NCI-H187 treated with DMSO at 0.1 percent for 48 hours (cell line): ENCODE data around the gene ZNF431.
"Not testable (repeated sequence)": the region's sequence is repeated elsewhere in the genome, so short reads cannot be mapped to it uniquely, and the experiment has no call there.

Experiments used
- DNase-seq: peaks from one replicate; lab custom pipeline; 2025; lab: John Stamatoyannopoulos, UW

ZNF431 gene

DNA sequence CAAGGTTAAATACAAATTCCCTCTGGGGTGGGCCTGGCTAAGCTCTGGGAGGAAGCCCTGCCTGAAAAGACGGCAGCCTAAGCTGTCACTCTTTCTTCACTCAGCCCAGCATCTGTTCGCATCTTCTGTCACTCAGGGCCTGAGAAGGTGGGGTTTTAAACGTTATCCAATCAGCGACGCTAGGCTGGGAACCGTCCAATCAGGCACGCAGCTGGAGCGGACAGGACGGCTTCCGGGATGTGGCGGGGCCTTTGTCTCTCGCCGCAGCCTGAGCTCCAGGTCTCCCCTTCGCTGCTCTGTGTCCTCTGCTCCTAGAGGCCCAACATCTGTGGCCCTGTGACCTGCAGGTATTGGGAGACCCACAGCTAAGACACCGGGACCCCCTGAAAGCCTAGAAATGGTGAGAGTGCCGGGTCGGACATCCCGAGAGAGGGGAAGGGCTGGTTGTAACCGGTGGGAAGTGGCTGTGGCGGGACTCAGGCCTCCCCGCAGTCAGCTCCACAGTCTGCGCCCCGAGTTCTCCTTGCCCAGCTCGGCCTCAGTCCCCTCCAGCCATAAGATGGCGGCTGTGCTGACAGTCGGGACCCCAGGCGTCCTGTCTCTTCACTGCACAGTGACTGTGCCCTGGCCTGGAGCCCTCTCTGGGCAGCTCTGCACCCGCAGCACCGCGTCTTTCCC is at the start of gene ZNF431:
TSS of gene ZNF431 (plus strand) at position 254 of the 678 bp plus-strand sequence. CDS start at position 398, 144 bp downstream.
- DNase-seq, result peak; percentile 55

GRCh38 chr19:21092109-21092508 is 49.7 kb upstream of the ZNF431 start:
- DNase-seq, result no peak

DNA sequence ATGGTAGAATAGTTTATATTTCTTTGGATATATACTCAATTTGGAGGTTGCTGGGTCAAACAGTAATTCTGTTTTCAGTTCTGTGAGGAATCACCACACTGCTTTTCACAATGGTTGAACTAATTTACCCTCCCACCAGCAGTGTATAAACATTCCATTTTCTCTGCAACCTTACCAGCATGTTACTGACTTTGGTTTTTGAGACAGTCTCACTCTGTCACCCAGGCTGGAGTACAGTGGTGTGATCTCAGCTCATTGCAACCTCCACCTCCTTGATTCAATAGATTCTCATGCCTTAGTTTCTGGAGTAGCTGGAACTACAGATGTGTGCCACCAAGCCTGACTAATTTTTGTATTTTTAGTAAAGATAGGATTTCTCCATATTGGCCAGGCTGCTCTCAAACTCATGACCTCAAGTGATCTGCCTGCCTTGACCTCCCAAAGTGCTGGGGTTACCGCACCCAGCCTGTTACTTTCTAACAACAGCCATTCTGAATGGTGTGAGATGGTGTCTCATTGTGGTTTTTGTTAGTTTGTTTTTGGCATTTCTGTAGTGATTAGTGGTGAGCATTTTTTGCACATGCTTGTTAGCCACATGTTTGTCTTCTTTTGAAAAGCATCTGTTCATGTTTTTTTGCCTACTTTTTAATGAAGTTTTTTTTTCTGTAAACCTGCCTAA is 47.4 kb upstream of the ZNF431 start:
- DNase-seq, result no peak

- DNase-seq, result no peak
Observed at GRCh38 chr19:21098291-21098690, 43.5 kb upstream of the ZNF431 start.

DNA sequence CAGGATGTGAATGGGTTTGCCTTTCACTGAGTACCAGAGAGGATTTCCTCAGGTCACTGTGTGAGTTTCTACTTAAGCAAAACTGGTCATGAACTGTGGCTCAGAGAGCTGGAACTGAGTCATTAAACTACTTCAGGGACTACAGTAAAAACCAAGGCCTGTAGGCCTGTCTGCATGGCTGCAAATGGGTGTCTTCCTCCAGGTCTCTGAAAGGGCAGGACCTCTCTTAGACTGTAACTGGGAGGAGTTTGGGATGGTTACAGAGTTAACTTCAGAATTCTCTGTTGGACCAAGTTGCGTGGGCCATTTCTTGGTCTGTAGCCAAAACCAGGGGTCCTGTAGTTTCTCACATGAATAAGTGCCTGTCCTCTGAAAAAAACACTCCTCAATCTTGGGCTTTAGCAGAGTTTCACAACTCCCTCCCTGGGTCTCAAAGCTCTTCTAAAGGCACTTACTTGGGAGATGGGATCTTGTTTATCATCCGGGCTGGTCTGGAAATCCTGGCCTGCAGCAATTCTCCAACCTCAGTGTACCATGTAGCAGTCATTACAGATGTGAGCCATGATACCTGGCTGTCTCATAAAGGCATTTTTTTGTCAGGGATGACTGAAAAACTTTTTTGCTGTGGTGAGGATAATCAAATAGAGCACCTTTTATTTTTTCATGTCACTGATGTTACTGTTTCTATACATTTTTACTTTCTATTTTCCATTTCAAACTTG is 40.2 kb upstream of the ZNF431 start:
- no peak for DNase-seq

GRCh38 chr19:21109116-21109515 is 32.7 kb upstream of the ZNF431 start:
- DNase-seq, result no peak

DNA sequence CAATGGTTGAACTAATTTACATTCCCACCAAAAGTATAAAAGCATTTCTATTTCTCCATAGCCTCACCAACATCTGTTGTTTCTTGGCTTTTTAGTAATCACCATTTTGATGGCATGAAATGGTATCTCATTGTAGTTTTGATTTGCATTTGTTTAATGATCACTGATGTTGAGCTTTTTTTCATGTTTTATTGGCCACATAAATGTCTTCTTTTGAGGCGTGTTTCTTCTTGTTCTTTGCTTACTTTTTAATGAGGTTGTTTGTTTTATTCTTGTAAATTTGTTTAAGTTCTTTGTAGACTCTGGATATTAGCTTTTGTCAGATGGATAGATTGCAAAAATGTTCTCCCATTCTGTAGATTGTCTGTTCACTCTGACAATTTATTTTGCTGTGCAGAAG is 31.7 kb upstream of the ZNF431 start:
- no peak for DNase-seq

- DNase-seq, result no peak
Observed at GRCh38 chr19:21115430-21115829, 26.4 kb upstream of the ZNF431 start.

DNA sequence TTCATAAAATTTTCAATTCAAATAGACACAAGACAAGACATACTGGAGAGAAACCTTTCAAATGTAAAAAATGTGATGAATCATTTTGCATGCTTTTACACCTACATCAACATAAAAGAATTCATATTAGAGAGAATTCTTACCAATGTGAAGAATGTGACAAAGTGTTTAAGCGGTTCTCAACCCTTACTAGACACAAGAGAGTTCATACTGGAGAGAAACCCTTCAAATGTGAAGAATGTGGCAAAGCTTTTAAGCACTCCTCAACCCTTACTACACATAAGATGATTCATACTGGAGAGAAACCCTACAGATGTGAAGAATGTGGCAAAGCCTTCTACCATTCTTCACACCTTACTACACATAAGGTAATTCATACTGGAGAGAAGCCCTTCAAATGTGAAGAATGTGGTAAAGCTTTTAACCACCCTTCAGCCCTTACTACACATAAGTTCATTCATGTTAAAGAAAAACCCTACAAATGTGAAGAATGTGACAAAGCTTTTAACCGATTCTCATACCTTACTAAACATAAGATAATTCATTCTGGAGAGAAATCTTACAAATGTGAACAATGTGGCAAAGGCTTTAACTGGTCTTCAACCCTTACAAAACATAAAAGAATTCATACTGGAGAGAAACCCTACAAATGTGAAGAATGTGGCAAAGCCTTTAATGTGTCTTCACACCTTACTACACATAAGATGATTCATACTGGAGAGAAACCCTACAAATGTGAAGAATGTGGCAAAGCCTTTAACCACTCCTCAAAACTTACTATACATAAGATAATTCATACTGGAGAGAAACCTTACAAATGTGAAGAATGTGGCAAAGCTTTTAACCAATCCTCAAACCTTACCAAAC is 24.6 kb upstream of the ZNF431 start:
- DNase-seq, result no peak

- DNase-seq, result no peak
Observed at GRCh38 chr19:21126078-21126477, 15.8 kb upstream of the ZNF431 start.

- no peak for DNase-seq
Observed at GRCh38 chr19:21127001-21127400, 14.8 kb upstream of the ZNF431 start.

- DNase-seq, result no peak
Observed at GRCh38 chr19:21127898-21128297, 13.9 kb upstream of the ZNF431 start.

GRCh38 chr19:21128901-21129698 is 12.7 kb upstream of the ZNF431 start:
- no peak for DNase-seq

GRCh38 chr19:21130097-21130775 is 11.6 kb upstream of the ZNF431 start:
- DNase-seq, result no peak

- DNase-seq, result no peak
Observed at GRCh38 chr19:21133633-21134032, 8.2 kb upstream of the ZNF431 start.

DNA sequence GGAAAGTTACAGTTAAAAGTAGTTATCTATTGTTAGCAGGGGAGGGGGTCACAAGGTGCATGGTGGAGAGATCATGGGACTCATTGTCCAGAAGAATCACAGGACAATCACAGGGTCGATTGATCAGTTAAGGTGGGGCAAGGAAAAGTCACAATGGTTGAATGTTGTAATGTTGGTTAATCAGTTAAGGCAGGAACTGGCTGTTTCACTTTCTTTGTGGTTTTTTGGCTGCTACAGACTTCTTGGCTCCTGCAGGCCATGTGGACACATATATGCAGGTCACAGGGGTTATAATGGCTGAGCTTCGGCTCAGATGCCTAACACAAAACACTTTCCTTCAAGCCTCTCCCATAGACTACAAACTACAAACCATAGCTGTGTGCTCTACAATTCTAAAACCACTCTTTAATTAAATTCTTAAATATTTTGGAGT is 6.9 kb upstream of the ZNF431 start:
- DNase-seq, result no peak

- DNase-seq, result no peak
Observed at GRCh38 chr19:21135433-21135832, 6.4 kb upstream of the ZNF431 start.

- no peak for DNase-seq
Observed at GRCh38 chr19:21138130-21138529, 3.7 kb upstream of the ZNF431 start.

DNA sequence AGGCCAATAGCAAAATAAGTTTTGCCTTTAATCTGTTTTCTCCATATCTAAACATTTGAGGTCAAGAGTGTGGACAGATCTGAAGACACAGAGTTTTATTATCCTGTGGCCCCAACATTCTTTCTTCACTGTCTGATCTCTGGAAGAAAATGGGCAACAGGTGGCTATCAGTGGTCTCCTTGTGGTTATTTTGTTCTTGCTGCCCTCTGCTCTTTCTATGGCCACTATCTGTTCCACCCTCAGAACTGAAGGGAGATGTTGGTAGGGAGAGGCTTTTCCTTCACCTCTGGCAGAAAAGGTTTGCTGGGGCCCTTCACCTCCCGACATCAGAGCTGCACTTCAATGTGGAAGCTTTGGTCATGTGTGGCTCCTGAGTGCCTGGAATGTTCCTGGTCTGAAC is 834 bp upstream of the ZNF431 start:
- not testable (repeated sequence) for DNase-seq

DNA sequence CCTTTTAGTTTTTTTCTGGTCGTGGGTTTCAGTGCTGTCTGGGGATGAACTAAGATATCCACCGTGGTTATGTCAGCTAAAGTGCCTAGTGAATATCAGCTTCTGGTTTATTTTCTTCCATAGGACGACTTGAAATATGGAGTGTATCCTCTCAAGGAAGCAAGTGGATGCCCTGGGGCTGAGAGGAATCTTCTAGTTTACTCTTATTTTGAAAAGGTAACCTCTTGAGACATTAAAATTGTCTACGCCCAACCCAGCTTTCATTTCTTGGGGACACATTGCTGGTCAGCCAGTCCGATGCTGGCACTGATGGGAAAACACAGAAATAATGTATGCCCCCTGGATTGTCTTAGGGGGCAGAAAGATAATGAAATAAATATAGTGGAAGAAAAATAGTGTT is 1.6 kb downstream of the ZNF431 start:
- no peak for DNase-seq

- no peak for DNase-seq
Observed at GRCh38 chr19:21143854-21144253, 2.0 kb downstream of the ZNF431 start.
